ENCODE measurements around the gene PIGX. TPM values are rescaled to one million over a fixed set of nuclear protein-coding genes. Genes with fewer than 3 reads are reported as not detected.

Gene PIGX
- total and polyA plus RNA-seq, 4 donors: 5.1 to 10.0 (median 6.6) TPM

- no peak for TF ChIP-seq RXRA (IDR thresholded peaks at IDR 0.05)
- TF ChIP-seq, protein P1, sequence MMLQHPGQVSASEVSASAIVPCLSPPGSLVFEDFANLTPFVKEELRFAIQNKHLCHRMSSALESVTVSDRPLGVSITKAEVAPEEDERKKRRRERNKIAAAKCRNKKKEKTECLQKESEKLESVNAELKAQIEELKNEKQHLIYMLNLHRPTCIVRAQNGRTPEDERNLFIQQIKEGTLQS (IDR thresholded peaks at IDR 0.05): no peak
These were observed 8.9 kb downstream of the PIGX start (continued) for GRCh38 chr3:196721097-196721496.

GRCh38 chr3:196726788-196727675 is 14.9 kb downstream of the PIGX start:
- no peaks in the 10 kb centered on the region for H3K27me3 ChIP-seq (ENCODE audit: control insufficient read depth in 4 of 4, insufficient read depth in 4 of 4, low read length in 3 of 4)
- H3K4me3 ChIP-seq (ENCODE audit: low read depth in 1 of 3, low read length in 3 of 3): no peak overlapping the region
- no peak overlapping the region for H3K9ac ChIP-seq (ENCODE audit: low read depth in 1 of 2, low read length in 2 of 2)
- no peak for TF ChIP-seq MAX (IDR thresholded peaks at IDR 0.05)
- H3K9me3 ChIP-seq (ENCODE audit: control insufficient read depth in 4 of 4, low read length in 3 of 4): no peaks in the 10 kb centered on the region
- no peaks in the 10 kb centered on the region for H3K4me1 ChIP-seq (ENCODE audit: control insufficient read depth in 4 of 4, insufficient read depth in 4 of 4, low read length in 3 of 4)
- DNase-seq (ENCODE audit: low spot score): no peak
- 88% methylated on average over 7 of the region's 7 CpGs for WGBS
- no peak overlapping the region for H3K27ac ChIP-seq (ENCODE audit: low read depth in 1 of 2, low read length in 2 of 2)
- H3K36me3 ChIP-seq (ENCODE audit: control insufficient read depth in 4 of 4, insufficient read depth in 3 of 4, low read depth in 1 of 4, low read length in 3 of 4): peaks cover 0 to 4% (median 2%) of the 10 kb centered on the region in 4 donors

- DNase-seq (ENCODE audit: low spot score): no peak
- Histone ChIP-seq H3K27ac (ENCODE audit: low read depth in 1 of 2, low read length in 2 of 2) (no peak overlapping the region), H3K4me1 (ENCODE audit: control insufficient read depth in 4 of 4, insufficient read depth in 4 of 4, low read length in 3 of 4) (peaks cover 0 to 4% (median 2%) of the 10 kb centered on the region in 4 donors), H3K36me3 (ENCODE audit: control insufficient read depth in 4 of 4, insufficient read depth in 3 of 4, low read depth in 1 of 4, low read length in 3 of 4) (peaks cover 0 to 3% (median 0%) of the 10 kb centered on the region in 4 donors), H3K27me3 (ENCODE audit: control insufficient read depth in 4 of 4, insufficient read depth in 4 of 4, low read length in 3 of 4) (no peaks in the 10 kb centered on the region), H3K9me3 (ENCODE audit: control insufficient read depth in 4 of 4, low read length in 3 of 4) (no peaks in the 10 kb centered on the region), H3K9ac (ENCODE audit: low read depth in 1 of 2, low read length in 2 of 2) (no peak overlapping the region), H3K4me3 (ENCODE audit: low read depth in 1 of 3, low read length in 3 of 3) (no peak overlapping the region)
- 94% methylated on average over 3 of the region's 3 CpGs for WGBS
- TF ChIP-seq TAF1 (conservative IDR thresholded peaks at IDR 0.05) (no peak), YY1 (IDR thresholded peaks at IDR 0.05) (no peak), GABPA (IDR thresholded peaks at IDR 0.05 in 1 of 2, conservative IDR thresholded peaks at IDR 0.05 in 1 of 2) (no peak), FOXA2 (IDR thresholded peaks at IDR 0.05) (no peak), JUND (IDR thresholded peaks at IDR 0.05) (no peak), ZBTB33 (IDR thresholded peaks at IDR 0.05) (no peak), NR2F2 (IDR thresholded peaks at IDR 0.05) (no peak), SP1 (IDR thresholded peaks at IDR 0.05) (no peak), EGR1 (IDR thresholded peaks at IDR 0.05; ENCODE audit: low read depth in 2 of 2) (no peak), RAD21 (IDR thresholded peaks at IDR 0.05) (no peak), RXRA (IDR thresholded peaks at IDR 0.05) (no peak), FOXA1 (IDR thresholded peaks at IDR 0.05) (no peak), HNF4G (IDR thresholded peaks at IDR 0.05) (no peak), HNF4A (conservative IDR thresholded peaks at IDR 0.05) (no peak), REST (IDR thresholded peaks at IDR 0.05) (no peak), MAX (IDR thresholded peaks at IDR 0.05) (no peak)
- TF ChIP-seq, protein P1 (IDR thresholded peaks at IDR 0.05): no peak
- TF ChIP-seq, protein P2, sequence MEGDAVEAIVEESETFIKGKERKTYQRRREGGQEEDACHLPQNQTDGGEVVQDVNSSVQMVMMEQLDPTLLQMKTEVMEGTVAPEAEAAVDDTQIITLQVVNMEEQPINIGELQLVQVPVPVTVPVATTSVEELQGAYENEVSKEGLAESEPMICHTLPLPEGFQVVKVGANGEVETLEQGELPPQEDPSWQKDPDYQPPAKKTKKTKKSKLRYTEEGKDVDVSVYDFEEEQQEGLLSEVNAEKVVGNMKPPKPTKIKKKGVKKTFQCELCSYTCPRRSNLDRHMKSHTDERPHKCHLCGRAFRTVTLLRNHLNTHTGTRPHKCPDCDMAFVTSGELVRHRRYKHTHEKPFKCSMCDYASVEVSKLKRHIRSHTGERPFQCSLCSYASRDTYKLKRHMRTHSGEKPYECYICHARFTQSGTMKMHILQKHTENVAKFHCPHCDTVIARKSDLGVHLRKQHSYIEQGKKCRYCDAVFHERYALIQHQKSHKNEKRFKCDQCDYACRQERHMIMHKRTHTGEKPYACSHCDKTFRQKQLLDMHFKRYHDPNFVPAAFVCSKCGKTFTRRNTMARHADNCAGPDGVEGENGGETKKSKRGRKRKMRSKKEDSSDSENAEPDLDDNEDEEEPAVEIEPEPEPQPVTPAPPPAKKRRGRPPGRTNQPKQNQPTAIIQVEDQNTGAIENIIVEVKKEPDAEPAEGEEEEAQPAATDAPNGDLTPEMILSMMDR (IDR thresholded peaks at IDR 0.05; ENCODE audit: low read depth, low read length, missing input control): no peak
These were observed 23.6 kb downstream of the PIGX start for GRCh38 chr3:196735751-196736150.

All from liver (tissue), 9 donors.